Kidney glomerular epithelial cell (primary cell): ENCODE results near the gene ATG14.

Source experiments
- DNase-seq: peaks from one replicate; lab custom pipeline; 2025; lab: John Stamatoyannopoulos, UW

The ATG14 gene

DNA sequence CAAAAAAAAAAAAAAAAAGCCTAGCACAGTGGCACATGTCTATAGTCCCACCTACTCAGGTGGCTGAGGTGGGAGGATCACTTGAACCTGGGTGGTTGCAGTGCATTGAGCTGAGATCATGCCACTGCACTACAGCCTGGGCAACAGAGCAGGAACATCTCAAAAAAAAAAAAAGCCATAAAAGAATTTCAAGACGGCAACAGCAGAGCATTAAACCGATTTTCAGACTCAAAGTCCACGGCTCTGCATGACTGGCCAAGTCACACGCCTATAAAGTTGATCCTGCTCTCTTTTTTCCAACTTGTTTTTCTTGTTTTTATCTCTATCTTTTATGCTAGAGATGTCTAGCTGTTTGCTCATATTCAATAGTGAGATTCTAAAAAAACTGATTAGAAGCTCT, 95.1 kb downstream of the ATG14 start:
- DNase-seq: peak; percentile 47
